Measurements from ENCODE around the gene RALGPS1.

- peak; percentile 96 for TF ChIP-seq CTCF (conservative IDR thresholded peaks at IDR 0.05)
- no peak for TF ChIP-seq ZFX (IDR thresholded peaks at IDR 0.05)
These were observed 51.2 kb downstream of the RALGPS1 start for GRCh38 chr9:126965541-126966428.
